IPS-15b (cell line): Measurements from ENCODE around the gene ARHGAP45.
A peak's percentile ranks its signal among the peaks of the same experiment; 100 is the strongest.
"Not testable (repeated sequence)": the region's sequence is repeated elsewhere in the genome, so short reads cannot be mapped to it uniquely, and the experiment has no call there.

Source experiments
- H3K27me3 ChIP-seq: one replicate; pipeline ENCODE4 v1.6.1; 2013; ENCODE audit warnings: low read length; ENCODE audit not compliant: control insufficient read depth, insufficient read depth
- H3K36me3 ChIP-seq: one replicate; pipeline ENCODE4 v1.6.1; 2013; ENCODE audit warnings: low read length; ENCODE audit not compliant: control insufficient read depth, insufficient read depth
- H3K4me1 ChIP-seq: one replicate; pipeline ENCODE4 v1.6.1; 2013; ENCODE audit warnings: mild to moderate bottlenecking, low read length; ENCODE audit not compliant: control insufficient read depth, insufficient read depth
- H3K4me3 ChIP-seq: one replicate; pipeline ENCODE4 v1.5.1; 2013; ENCODE audit warnings: low read depth, low read length
- H3K9ac ChIP-seq: one replicate; pipeline ENCODE4 v1.6.1; 2013; ENCODE audit warnings: low read depth, mild to moderate bottlenecking, low read length
- H3K9me3 ChIP-seq: one replicate; pipeline ENCODE4 v1.6.1; 2013; ENCODE audit warnings: mild to moderate bottlenecking, low read length; ENCODE audit not compliant: control insufficient read depth, insufficient read depth

Gene ARHGAP45

DNA sequence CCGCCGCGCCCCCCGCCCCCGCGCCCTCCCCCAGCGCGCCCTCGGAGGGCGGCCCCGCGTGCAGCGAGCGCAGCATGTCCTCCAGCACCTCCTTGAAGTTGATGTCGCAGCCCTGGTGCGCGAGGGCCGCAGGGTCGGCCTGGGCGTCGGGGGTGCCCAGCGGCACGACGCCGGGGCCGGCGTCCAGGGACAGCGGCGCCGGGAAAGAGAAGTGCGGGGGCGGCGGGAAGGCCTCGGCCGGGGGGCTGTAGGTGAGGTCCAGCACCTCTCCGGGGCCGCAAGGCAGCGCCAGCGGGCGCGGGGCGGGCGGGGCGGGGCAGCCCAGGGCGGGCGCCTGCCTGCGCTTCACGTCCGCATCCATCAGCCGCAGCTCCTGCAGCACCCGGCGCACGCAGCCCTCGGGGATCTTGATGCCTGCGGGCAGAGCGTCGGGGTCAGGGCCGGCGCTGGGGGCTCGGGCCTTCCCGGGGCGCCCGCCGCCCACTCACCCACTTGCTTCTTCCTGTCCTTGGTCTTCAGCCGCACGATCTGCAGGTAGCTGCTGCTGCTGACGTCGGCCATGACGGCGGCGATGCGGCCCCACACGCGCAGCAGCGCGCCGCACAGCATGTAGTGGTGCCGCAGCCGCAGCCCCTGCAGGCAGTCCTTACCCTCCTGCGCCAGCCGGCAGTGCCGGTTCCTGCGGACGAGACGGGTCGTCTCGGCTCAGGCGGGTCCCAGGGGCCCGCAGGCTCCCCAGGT is 41.5 kb downstream of the ARHGAP45 start:
- no peaks in the 10 kb centered on the region for H3K27me3 ChIP-seq
- no peak overlapping the region for H3K4me3 ChIP-seq
- no peaks in the 10 kb centered on the region for H3K4me1 ChIP-seq
- H3K9me3 ChIP-seq: no peaks in the 10 kb centered on the region
- H3K36me3 ChIP-seq: peaks cover 54% of the 10 kb centered on the region
- no peak overlapping the region for H3K9ac ChIP-seq

DNA sequence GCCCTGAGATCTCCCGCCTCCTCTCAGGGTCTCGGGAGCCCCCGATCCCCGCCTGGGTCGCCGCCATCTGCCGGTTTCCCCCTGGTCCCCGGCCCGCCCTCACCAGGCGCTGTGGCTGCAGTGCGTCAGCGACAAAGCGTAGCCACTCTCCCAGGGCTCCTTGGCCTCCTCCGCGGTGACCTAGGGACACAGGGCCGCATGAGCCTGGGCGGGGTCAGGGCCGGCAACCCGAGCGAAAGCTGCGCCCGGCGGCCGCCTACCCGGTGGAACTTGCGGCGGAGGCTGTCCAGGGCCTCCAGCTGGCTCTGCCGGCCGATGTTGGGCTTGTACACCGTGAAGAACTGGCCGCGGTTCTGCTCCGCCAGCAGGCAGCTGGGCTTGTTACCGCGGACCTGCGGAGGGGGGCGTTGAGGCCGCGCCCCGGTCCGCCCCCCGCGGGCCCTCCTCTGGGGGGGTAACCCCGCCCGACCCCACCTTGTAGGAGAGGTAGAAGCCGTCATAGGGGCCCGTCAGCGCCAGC is 42.1 kb downstream of the ARHGAP45 start:
- Histone ChIP-seq H3K9me3 (no peaks in the 10 kb centered on the region), H3K4me1 (no peaks in the 10 kb centered on the region), H3K36me3 (peaks cover 60% of the 10 kb centered on the region), H3K27me3 (no peaks in the 10 kb centered on the region), H3K4me3 (no peak overlapping the region), H3K9ac (no peak overlapping the region)

DNA sequence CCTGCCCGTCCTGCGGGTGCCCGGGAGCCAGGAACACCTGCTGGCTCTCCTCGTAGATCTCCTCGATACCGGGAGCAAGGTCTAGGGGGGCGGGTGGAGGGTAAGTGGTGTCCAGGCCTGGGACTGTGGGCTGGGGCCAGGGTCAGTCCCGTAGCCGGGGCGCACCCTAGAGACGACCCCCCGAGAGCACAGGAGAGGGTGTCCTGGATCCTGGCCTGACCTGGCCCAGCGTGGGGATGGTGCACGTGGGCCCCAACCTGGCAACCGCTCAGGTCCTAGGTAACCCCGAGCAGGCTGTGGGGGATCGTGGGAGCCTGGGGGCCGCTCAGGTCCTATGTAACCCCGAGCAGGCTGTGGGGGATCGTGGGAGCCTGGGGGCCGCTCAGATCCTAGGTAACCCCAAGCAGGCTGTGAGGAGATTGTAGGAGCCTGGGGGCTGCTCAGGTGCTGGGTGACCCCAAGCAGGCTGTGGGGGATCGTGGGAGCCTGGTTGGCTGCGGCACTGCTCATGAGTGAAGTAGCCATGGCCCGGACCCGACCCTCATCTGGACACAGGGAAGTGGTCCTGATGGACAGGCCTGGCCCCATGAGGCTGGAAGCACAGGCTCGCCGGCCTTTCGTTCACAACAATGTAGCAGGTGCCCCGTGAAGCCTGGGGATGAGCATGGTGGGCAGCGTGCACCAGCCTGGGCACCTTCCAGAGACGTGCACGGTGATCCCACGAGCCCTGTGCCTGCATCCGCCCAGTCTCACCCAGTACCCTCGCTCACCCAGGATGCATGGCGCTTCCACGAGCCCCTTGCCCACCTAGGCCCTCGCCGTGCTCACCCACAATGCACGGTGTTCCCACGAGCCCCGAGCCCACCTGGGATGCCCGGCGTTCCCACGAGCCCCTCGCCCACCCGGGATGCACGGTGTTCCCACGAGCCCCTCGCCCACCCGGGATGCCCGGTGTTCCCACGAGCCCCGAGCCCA is 43.0 kb downstream of the ARHGAP45 start:
- no peaks in the 10 kb centered on the region for H3K9me3 ChIP-seq
- no peaks in the 10 kb centered on the region for H3K4me1 ChIP-seq
- H3K4me3 ChIP-seq: no peak overlapping the region
- peaks cover 60% of the 10 kb centered on the region for H3K36me3 ChIP-seq
- H3K9ac ChIP-seq: no peak overlapping the region
- H3K27me3 ChIP-seq: no peaks in the 10 kb centered on the region

DNA sequence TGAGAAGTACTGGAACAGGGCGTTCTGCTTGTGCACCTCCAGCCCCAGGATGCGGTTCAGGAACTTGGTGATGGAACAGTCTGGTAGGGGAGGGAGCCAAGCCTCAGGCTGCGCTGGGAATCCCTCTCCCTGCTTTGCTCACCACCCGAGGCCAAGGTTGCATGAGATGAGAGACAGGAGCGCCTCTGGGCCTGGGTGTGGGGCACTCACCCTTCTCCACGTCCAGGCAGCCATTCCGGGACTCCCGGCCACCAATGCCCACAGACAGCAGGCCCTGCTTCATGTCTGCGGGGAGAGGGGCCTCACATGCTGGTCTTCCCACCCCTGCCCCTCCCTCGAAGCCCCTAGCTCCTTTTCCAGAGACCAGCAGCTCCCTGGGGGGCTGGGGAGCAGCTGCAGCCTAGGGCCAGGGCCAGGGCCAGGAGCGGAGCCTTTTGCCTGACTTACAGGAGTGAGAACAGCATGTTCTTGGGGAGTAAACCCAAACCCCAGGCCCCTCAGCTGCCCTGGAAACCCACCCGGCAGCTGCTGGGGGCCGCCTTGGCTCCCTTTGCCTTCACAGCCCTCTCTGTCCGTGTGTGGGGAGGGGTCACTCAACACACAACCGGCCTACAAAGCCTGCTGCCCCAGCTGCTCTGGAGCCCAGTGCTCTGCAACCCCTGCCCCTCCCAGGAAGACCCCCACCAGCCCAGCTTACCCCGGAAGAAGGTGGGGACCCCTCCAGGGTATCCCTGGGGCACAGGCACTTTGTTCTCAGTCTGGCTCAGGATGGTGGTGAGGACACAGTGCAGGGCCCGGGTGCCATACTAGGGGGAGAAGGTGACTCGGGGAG is 44.1 kb downstream of the ARHGAP45 start:
- Histone ChIP-seq H3K4me1 (no peaks in the 10 kb centered on the region), H3K36me3 (peaks cover 54% of the 10 kb centered on the region), H3K9ac (no peak overlapping the region)

GRCh38 chr19:1111641-1112267 is 44.8 kb downstream of the ARHGAP45 start:
- Histone ChIP-seq H3K4me1 (no peaks in the 10 kb centered on the region), H3K4me3 (no peak overlapping the region), H3K9ac (no peak overlapping the region)

More for the DNA sequence above, 44.1 kb downstream of the ARHGAP45 start:
- H3K9me3 ChIP-seq: no peaks in the 10 kb centered on the region
- H3K27me3 ChIP-seq: no peaks in the 10 kb centered on the region
- no peak overlapping the region for H3K4me3 ChIP-seq

GRCh38 chr19:1112268-1113029 is 45.5 kb downstream of the ARHGAP45 start:
- no peaks in the 10 kb centered on the region for H3K27me3 ChIP-seq
- H3K4me1 ChIP-seq: no peaks in the 10 kb centered on the region
- peak overlapping the region; percentile 54 for H3K9ac ChIP-seq
- H3K9me3 ChIP-seq: no peaks in the 10 kb centered on the region
- H3K36me3 ChIP-seq: peaks cover 53% of the 10 kb centered on the region
- no peak overlapping the region for H3K4me3 ChIP-seq

More at GRCh38 chr19:1111641-1112267, 44.8 kb downstream of the ARHGAP45 start:
- H3K9me3 ChIP-seq: no peaks in the 10 kb centered on the region
- no peaks in the 10 kb centered on the region for H3K27me3 ChIP-seq
- H3K36me3 ChIP-seq: peaks cover 51% of the 10 kb centered on the region

- H3K9ac ChIP-seq: no peak overlapping the region
- H3K36me3 ChIP-seq: peaks cover 53% of the 10 kb centered on the region
- no peaks in the 10 kb centered on the region for H3K27me3 ChIP-seq
- no peaks in the 10 kb centered on the region for H3K4me1 ChIP-seq
- H3K4me3 ChIP-seq: no peak overlapping the region
- H3K9me3 ChIP-seq: no peaks in the 10 kb centered on the region
Measured at GRCh38 chr19:1113030-1113985, 46.3 kb downstream of the ARHGAP45 start.

DNA sequence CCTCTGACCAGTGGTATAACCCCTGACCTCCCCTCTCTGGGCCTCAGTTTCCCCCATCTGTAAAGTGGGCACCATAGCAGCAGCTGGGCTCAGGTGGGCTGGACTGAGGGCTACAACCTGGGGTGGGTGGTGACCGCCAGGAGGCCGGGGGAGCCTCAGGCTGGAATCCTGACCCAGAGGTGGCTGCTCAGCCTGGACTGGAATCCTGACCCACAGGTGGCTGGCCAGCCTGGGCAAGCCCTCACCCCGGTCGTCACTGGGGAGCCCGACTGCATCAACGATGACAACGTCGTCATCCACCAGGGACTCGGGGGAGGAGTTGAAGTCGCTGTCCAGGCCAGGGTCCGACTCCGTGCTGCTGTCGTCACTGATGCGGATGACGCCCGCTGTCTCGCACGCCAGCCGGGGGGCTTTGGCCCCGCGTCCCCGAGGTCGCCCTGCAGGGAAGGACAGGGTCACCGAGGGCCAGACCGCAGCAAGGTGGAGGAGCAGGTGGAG is 47.1 kb downstream of the ARHGAP45 start:
- peaks cover 53% of the 10 kb centered on the region for H3K36me3 ChIP-seq
- no peak overlapping the region for H3K9ac ChIP-seq
- H3K4me1 ChIP-seq: no peaks in the 10 kb centered on the region
- no peaks in the 10 kb centered on the region for H3K27me3 ChIP-seq
- no peaks in the 10 kb centered on the region for H3K9me3 ChIP-seq
- no peak overlapping the region for H3K4me3 ChIP-seq

GRCh38 chr19:1114728-1115127 is 47.8 kb downstream of the ARHGAP45 start:
- not testable (repeated sequence) for H3K9me3 ChIP-seq, H3K27me3 ChIP-seq, H3K4me3 ChIP-seq, H3K4me1 ChIP-seq, H3K9ac ChIP-seq
- peaks cover 52% of the 10 kb centered on the region for H3K36me3 ChIP-seq
